Fibroblast of villous mesenchyme (primary cell): ENCODE results near the gene IER5. TPM values are rescaled to one million over a fixed set of nuclear protein-coding genes. Genes with fewer than 3 reads are reported as not detected.

Experiments used
- DNase-seq: peaks from one replicate; pipeline ENCODE4 v3.0.0-alpha.2; 2010; ENCODE audit warnings: low read depth
- H3K4me3 ChIP-seq: 2 replicates; pipeline ENCODE4 v1.5.1; 2011; ENCODE audit warnings: low read depth, mild to moderate bottlenecking, low read length
- total RNA-seq: library from RNA; depleted of rRNA; stranded (reverse); fragments of >200 nt; gene quantifications from 2 replicates; pipeline ENCODE4 v1.2.3, GENCODE V29; 2012
- TF ChIP-seq, protein P1 (sequence below): IDR thresholded peaks from 2 replicates; pipeline ENCODE4 v1.5.1; 2012; ENCODE audit warnings: low read depth, mild to moderate bottlenecking, low read length; ENCODE audit not compliant: insufficient read depth

The IER5 gene
- total RNA-seq, 1 donor, result 45.3 TPM

DNA sequence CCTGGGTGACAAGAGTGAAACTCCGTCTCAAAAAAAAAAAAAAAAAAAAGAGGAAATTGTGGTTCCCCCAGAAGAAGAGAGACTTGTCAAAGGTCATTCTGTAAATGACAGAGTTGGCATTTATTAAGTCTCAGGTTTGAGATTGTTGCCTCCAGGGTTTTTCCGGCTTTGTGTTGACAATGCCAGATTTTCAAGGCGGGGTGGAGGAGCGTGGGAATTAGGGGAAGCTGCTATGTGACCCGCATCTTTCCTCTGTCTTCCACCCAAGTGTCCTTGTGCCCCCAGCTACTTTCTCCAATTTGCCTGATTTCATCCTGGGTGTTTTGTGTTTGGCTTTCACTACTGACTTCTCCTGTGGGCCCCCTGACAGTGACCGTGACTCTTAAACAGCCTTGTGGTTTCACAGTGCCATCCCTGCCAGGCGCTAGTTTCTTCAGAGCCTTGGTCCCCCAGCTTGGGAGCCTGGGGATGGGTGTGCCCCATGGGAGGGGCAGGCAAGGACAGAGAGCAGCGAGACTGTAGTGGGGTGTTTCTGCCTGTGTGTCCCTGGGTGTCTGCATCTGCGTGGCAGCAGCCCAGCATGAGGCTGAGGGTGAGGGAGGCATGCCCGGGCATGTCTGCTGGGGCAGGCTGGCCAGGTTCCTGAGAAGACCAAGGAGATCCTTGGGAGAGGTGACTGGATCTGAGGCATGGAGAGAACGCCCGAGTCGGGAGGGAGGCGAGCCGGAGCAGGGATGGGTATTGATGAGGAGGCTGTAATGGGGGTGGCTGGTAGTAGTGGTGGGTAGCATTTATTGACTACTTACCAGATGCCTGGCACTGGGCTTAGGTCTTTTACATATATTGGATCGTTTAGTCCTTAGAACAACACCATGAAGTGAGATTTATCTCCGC, 46.3 kb downstream of the IER5 start:
- TF ChIP-seq, protein P1, sequence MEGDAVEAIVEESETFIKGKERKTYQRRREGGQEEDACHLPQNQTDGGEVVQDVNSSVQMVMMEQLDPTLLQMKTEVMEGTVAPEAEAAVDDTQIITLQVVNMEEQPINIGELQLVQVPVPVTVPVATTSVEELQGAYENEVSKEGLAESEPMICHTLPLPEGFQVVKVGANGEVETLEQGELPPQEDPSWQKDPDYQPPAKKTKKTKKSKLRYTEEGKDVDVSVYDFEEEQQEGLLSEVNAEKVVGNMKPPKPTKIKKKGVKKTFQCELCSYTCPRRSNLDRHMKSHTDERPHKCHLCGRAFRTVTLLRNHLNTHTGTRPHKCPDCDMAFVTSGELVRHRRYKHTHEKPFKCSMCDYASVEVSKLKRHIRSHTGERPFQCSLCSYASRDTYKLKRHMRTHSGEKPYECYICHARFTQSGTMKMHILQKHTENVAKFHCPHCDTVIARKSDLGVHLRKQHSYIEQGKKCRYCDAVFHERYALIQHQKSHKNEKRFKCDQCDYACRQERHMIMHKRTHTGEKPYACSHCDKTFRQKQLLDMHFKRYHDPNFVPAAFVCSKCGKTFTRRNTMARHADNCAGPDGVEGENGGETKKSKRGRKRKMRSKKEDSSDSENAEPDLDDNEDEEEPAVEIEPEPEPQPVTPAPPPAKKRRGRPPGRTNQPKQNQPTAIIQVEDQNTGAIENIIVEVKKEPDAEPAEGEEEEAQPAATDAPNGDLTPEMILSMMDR, result no peak
- DNase-seq, result peak; percentile 87
- no peak overlapping the region for H3K4me3 ChIP-seq

DNA sequence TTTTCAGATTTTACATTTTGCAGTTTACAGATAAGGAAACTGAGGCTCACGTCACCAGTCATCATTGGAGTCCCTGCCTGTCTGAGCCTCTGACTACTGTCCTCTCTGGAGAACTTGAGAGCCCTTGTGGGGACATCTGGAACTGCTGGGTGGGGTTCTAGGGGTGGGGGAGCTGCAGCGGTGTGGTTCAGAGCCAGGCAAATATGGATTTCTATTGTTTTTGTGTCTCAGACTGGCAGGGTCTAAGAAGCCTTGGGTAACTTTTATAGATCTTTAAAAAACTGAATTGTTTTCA, 46.9 kb downstream of the IER5 start:
- peak; percentile 45 for DNase-seq
- no peak overlapping the region for H3K4me3 ChIP-seq
- TF ChIP-seq, protein P1, result peak; percentile 38

- no peak overlapping the region for H3K4me3 ChIP-seq
- TF ChIP-seq, protein P1, result no peak
- peak; percentile 74 for DNase-seq
Observed at GRCh38 chr1:181135815-181136737, 47.6 kb downstream of the IER5 start.

DNA sequence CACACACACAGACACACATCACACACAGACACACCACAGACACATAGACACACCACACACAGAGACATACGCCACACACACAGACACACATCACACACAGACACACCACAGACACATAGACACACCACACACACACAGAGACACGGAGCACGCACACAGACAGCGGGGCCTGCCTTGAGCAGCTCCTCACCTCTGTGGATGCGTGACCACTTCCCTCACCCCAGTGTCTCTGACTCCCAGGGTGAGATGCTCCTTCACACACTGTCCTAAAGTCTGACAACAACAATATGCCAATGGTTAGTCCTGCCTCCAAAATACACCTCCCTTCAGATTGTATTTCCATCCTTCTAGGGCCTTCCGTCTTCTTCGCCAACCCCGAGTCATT, 48.2 kb downstream of the IER5 start:
- DNase-seq, result no peak
- TF ChIP-seq, protein P1, result no peak
- no peak overlapping the region for H3K4me3 ChIP-seq

- TF ChIP-seq, protein P1, result no peak
- DNase-seq, result no peak
- no peak overlapping the region for H3K4me3 ChIP-seq
Observed at GRCh38 chr1:181137217-181137743, 48.8 kb downstream of the IER5 start.

- TF ChIP-seq, protein P1, result no peak
- DNase-seq, result peak; percentile 73
- no peak overlapping the region for H3K4me3 ChIP-seq
Observed at GRCh38 chr1:181139631-181140061, 51.1 kb downstream of the IER5 start.
